Stimulated activated CD8-positive, alpha-beta memory T cell treated with anti-CD3 and anti-CD28 coated beads, Interleukin-7, amount 100 ng/mL, for 48 hours (primary cell): ENCODE measurements around the gene GMDS.

Source experiments
- DNase-seq, 2 donors: peaks; one replicate each; pipeline ENCODE4 v3.0.0-alpha.2; 2020; ENCODE audit warnings: low read depth in 1 of 2; ENCODE audit errors: extremely low read depth in 1 of 2

GMDS gene

DNA sequence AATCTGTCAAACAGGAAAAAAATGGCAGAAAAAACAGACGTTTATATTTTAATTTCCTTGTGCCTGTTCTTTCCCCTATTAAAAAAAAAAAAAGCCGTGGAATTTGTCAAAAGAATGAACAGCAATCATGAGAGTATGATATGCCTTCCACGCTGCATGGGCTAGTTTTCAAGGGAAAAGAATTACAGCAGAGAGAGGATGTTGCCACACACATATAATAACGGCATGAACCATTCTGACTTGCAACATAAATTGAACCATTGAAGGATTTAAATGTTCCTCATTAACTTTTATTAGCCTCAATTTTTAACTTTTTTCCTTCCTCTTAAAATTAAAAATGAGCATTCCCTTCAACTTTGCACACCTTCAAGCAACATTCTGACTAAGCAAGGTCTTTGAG is 333.9 kb downstream of the GMDS start:
- DNase-seq: no peak

DNA sequence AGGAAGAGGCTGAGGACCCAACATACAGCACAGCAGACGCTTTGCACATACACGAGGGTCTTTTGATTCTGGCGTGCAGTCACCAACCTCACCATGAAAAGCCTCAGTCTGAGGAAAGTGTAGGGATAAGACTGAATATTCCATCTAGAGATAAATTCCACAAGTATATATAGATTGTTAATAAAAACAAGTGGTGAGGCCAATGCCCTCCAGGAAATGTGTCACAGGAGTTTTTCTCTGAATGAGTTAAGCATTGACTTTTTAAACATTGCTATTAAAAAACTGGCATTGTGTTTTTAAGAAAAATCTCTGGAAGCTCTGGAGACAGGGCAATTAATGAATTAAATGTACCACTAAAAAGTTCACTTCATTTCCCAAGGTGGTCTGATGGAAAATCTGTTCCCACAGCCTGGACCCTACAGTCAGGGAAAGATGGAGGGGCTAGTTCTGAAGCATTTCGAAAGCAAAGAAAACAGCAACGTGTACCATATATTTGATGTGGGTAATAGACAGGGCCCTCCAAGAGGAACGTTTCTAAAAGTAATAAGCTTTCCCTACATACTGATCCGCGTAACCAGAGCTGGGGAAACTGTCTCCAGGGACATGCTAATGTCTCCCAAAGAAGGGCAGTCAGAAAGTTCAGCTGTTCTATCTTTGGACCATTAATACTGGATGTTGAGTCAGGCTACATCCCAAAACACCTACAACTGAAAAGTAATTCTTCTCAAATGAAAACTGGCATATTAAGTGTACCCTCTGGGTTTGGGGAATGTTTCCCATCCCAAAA is 334.6 kb downstream of the GMDS start:
- no peak for DNase-seq

DNA sequence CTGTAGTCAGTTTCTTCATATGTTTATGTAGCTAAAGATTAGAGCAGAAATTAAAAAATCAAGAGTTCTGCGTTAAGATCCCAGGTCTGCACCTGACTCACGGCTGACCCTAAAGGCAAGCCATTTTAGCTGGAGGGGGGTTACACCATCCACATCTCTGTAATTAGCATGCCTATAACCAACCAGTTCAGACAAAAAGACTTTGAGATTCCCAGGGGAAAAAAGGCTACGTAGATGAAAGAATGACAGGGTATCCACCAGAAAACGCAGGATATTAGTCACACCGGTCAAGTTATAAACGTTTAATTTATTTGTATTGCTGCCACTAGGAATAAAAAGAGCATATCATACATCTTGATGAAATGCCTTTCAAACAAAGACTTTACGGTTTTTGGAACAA is 336.6 kb downstream of the GMDS start:
- DNase-seq: no peak

- no peak for DNase-seq
Measured at GRCh38 chr6:1906609-1907008, 338.8 kb downstream of the GMDS start.

DNA sequence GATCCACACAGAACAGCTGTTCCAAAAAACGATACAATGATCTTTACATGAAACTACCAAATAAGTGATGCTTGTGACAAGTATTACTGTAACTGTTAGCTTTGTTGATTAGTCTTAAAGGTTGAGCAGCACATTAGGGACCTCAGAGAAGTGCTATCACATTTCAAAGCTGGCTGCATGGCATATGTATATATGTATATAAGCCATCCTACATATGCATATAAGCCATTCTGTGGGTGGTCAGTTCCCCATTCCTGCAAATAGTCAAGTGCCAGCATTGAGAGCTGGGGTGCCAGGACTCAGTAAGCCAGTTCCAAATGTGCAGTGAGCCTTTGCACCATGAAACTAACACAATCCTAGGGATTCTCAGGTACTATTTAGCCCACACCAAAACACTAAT is 339.4 kb downstream of the GMDS start:
- DNase-seq: no peak

GRCh38 chr6:1904898-1905297 is 340.5 kb downstream of the GMDS start:
- DNase-seq: no peak

DNA sequence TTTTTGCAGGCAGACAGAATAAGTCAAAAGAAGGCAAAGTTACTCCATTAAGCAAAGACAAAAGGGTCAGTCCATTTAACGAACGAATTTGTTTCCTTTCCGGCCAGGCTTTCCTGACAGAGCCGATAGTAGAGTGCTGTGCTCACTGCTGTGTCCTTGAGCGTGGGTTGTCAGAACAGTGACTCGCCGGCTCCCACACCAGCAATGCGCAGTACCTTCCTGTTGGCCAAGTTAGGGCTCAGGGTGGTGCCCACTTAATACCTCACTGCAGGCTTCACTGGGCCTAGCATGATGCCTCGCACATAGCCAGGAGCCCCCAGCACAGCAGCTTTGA is 341.0 kb downstream of the GMDS start:
- no peak for DNase-seq

DNA sequence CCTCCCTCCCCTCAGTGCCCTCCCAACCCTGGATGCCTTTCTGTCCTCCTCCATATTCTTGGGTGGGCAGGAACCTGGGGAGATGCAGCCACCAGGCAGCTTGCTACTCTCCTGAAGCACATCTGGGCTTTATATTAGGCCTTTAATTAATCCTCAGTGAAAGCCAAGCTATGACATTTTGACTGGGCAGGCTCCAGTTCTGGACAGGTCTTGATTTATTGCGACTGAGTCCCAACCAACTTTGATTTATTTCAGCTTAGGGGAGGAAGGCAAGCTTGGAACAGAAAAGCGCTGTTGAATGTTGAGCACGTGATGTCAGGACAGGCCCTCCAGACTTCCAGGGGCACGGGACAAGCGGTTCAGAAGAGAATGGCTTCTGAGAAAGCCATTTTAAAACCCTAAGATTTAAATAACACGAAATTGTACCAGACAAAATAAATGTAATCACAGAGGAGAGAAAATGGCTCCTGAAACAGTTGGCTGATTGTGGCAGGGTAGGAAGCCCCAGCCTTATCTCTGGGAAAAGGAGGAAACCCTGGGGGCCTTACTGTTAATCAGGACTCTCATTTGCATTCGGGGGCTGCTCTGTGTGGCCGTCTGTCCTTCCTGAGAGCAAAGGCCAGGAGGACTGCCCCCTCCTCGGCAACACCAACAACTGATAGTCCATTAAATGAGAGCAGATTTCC is 341.5 kb downstream of the GMDS start:
- DNase-seq: no peak

DNA sequence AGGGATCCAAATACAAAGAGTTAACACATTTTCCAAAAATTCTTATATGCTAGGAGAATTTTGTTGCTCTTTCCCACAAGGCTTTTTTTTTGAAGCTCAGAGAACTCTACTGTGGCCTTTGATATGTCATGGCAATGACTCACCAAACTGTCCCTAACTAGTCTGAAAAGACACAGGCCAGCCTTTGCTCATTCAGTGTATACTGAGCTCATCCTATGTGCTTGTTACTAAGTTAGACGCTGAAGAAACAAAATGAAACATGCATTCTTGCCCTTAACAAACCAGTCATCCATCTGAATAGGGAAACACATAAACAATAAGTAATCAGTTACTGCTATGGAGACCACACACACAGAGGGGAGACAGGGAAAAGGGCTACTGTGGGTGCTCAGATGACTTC is 343.8 kb downstream of the GMDS start:
- no peak for DNase-seq

DNA sequence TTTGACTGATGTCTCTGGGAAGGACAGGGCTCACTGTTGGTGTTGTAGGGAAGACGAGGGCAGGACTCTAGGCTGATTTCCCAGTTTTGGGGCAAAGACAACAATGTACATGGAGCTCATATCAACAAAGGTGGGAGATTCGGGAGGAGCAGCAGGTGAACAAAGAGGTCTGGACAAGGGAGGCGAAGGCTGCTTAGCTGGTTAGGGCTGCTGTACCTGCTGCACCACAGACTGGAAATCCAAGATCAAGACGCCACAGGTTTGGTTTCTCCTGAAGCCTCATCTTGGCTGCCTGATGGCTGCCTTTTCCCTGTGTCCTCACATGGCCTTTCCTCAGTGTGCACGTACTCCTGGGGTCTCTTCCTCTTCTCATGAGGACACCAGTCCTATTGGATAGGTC is 348.5 kb downstream of the GMDS start:
- no peak for DNase-seq

DNA sequence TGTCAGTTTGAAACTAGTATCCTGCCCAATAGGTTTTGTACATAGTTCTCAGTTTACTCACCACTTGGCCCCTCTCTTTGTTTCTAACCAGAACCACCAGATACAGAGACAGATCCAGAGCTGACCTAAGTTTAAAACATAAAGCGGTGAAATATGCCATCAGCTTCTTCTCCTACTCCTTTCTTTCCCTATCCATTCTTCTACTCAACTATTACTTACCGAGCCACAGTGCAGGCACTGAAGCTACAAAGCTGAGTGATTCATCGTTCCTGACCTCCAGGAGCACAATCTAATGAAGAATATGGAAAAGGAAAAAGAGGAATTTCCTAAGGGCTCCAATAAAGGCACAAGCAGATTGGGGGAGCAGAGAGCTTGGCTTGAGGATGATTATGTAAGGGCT is 349.7 kb downstream of the GMDS start:
- DNase-seq: no peak

- no peak for DNase-seq
Measured at GRCh38 chr6:1894954-1895353, 350.5 kb downstream of the GMDS start.

DNA sequence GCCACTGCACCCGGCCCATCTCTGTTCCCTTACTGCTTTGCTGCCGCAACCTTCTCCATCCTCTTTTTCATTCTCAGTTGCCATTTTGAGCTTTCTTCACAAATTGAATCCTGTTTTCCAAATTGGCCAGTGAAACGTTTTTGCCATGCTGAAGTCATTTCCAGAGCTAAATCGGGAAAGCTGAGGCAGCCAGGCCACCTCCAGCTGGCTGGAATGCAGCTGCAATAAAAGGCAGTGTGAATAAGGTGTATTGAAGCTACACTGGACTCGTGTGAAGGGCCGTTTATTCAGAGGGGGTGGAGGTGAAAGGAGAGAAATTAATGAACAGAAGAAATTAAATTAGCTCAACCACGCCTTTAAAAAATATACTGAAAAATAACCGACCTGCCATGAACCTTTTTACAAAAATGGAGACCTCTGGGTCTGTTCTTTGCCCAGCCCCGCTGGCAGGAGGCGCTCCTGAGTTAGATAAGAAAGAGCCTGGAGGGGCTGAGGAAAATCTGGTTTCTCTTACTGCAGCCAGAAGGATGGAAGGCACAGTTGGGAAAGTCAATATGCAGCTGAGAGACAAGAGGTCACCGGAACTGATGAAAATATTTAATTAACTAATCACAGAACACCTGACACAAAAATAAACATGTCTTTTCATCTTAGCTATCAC is 351.8 kb downstream of the GMDS start:
- DNase-seq: no peak

DNA sequence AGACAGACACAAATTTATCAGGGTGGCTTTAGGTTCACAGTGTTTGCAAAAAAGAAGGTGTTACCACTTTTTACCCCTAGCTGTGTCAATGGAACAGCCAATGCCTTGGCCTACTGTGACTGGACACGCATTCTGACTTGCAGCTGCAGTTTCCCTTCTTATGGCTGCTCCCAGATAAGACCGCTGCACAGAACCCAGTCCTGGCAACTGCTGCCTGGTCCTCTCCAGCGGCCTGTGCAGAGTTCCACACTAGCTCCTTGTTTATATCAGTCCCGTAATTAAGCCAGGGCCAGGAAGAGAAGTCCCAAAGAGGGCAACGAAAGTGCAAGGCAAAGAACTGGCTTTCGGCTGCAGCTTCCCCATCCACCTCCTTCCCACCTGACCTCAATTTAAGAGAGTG is 352.7 kb downstream of the GMDS start:
- DNase-seq: no peak

DNA sequence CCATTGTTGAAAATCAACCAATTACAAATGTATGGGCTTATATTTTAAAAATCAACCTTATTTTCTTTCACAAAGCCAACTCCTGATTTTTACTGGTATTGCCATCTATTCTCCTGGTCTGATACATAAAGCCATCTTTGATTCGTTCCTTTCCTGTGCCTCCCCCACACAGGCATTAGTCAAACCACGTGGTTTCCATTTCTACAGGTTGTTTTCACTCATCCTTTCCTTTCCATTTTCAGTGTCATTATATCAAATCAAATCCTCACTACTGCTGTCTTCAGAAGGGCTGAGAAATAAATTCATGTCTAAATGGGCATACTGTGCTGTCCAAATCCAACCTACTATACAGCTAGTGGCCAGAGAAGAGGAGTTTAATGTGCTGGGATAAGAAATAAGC is 354.4 kb downstream of the GMDS start:
- DNase-seq: no peak

DNA sequence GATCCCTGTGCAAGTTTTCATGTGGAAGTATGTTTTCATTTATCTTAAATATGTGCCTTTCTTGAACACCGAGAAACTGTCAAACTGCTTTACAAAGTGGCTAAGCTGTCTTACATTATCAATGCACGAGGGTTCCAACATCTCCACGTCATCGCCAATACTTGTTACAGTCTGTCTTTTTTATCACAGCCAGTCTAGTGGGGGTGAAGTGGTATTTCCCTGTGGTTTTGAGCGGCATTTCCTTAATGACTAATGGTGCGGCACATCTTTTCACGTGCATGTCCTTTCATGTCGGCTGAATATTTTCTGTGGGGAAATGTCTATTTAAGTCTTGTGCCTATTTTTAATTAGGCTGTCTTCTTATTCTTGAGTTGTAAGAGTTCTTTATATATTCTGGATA is 355.3 kb downstream of the GMDS start:
- no peak for DNase-seq

- DNase-seq: no peak
Measured at GRCh38 chr6:1885576-1886011, 359.8 kb downstream of the GMDS start.

DNA sequence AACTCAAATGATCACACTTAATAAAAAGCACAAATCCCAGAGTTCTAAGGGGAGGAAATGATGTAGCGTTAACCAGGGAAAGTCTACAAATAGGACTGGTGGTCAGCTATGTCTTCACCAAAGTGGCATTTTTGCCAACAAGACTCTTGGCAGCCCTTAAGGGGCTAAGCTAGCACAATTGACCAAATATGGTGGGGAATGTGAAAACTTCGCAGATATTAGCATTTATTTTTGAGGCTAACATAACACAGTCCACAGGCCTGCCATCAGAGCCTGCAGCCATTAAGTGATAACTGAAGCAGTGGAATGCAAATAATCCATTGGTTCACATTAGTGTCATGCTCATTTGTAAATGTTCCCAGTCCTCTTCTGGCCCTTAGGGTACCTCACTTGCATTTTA is 361.1 kb downstream of the GMDS start:
- DNase-seq: no peak

DNA sequence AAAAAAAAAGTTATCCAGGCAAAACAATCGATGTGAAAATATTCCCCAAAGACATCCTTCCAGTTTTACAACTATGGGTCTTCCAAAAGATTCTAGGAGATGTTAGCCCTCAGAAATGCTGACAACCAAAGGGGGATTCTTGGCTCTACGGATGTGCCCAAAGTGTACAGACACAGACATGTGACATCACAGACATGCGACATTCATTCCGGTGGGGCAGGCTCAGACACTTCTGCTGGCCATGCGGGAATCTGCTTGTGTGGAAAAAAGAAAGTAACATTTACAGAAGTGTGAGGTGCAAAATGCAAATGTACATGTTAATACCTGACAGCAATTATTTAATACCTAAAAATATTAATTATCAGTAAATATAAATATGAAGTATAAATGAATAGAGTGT is 367.1 kb downstream of the GMDS start:
- no peak for DNase-seq

- DNase-seq: no peak
Measured at GRCh38 chr6:1873781-1874180, 371.6 kb downstream of the GMDS start.

DNA sequence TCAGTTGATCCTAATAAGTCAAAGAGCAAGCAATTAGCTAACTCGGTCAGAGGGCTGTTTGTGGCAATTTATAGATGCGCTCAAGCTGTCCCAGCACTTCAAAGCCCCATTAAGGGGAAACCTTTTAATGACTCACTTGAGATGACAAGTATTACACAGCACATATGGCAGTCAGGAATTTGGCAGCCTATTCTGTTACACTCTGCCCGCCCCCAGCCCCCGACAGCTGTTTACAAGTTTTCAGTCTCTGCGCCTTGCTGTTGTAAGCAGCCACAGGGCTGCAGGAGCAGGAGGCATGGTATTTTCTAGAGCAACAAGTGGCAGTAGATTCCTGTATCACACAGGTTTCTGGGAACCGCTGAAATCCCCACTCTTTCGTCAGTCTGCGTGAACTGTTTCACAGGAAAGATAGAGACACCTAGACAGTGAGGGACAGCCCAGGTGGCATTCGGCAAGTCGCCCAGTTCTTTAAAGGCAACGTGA is 372.7 kb downstream of the GMDS start:
- DNase-seq: no peak

GRCh38 chr6:1871724-1872315 is 373.6 kb downstream of the GMDS start:
- no peak for DNase-seq
